OCI-LY3 (cell line): ENCODE measurements around the gene GPC3.

ENCODE experiments used
- H2AFZ ChIP-seq: fragments of 200-600, 300-600 bp; shearing (Covaris generic); 2 replicates; pipeline ENCODE4 v1.6.0; 2014; ENCODE audit warnings: antibody characterized with exemption, low read depth, low read length
- H3K27ac ChIP-seq: fragments of 200-600, 300-600 bp; sonication (generic); 2 replicates; pipeline ENCODE4 v1.5.1; 2014; ENCODE audit warnings: mild to moderate bottlenecking, low read length, moderate library complexity, mixed read lengths
- H3K27me3 ChIP-seq: fragments of 200-600, 300-600 bp; sonication (generic); 2 replicates; pipeline ENCODE4 v1.6.1; 2014; ENCODE audit warnings: low read depth, low read length, mixed read lengths
- H3K36me3 ChIP-seq: fragments of 200-600, 300-600 bp; sonication (generic); replicated peaks from 2 replicates; pipeline ENCODE3; 2014; ENCODE audit warnings: low read depth, low read length, mixed read lengths
- H3K4me1 ChIP-seq: fragments of 300-600, 200-600 bp; sonication (generic); 2 replicates; pipeline ENCODE4 v1.6.1; 2014; ENCODE audit warnings: low read length, mixed read lengths
- H3K4me2 ChIP-seq: fragments of 200-600, 300-600 bp; sonication (generic); 2 replicates; pipeline ENCODE4 v1.6.1; 2014; ENCODE audit warnings: low read length, mixed read lengths
- H3K4me3 ChIP-seq: fragments of 300-600, 200-600 bp; sonication (generic); 2 replicates; pipeline ENCODE4 v1.5.1; 2014; ENCODE audit warnings: antibody characterized with exemption, mild to moderate bottlenecking, low read length, moderate library complexity
- H3K79me2 ChIP-seq: fragments of 300-600, 200-600 bp; shearing (Covaris generic); 2 replicates; pipeline ENCODE4 v1.6.1; 2014; ENCODE audit warnings: mild to moderate bottlenecking, low read length, mixed read lengths
- H3K9ac ChIP-seq: fragments of 300-600, 200-600 bp; shearing (Covaris generic); 2 replicates; pipeline ENCODE4 v1.6.0; 2014; ENCODE audit warnings: mild to moderate bottlenecking, low read length, moderate library complexity
- H3K9me3 ChIP-seq: fragments of 200-600, 300-600 bp; shearing (Covaris generic); 2 replicates; pipeline ENCODE4 v1.6.1; 2014; ENCODE audit warnings: low read length, mixed read lengths; ENCODE audit not compliant: insufficient read depth
- H4K20me1 ChIP-seq: fragments of 200-600, 300-600 bp; sonication (generic); 2 replicates; pipeline ENCODE4 v1.6.1; 2016; ENCODE audit warnings: low read length, mixed read lengths; ENCODE audit not compliant: insufficient read depth
- CTCF ChIP-seq: fragments of 200-600, 300-600 bp; sonication (generic); IDR thresholded peaks from 2 replicates; pipeline ENCODE4 v1.5.1; 2014; ENCODE audit warnings: antibody characterized with exemption, low read length, low read depth
- EZH2phosphoT487 ChIP-seq: fragments of 200-600 bp; shearing (Covaris generic); IDR thresholded peaks from 2 replicates; pipeline ENCODE4 v1.6.1; 2018; ENCODE audit warnings: antibody characterized with exemption, mixed run types, low read depth

GPC3 gene

GRCh38 chrX:133594156-133594555, 391.2 kb downstream of the GPC3 start:
- no peaks in the 10 kb centered on the region for H3K36me3 ChIP-seq
- H3K4me1 ChIP-seq, result peaks cover 7% of the 10 kb centered on the region
- no peaks in the 10 kb centered on the region for H3K27me3 ChIP-seq
- H2AFZ ChIP-seq, result no peak overlapping the region
- H3K79me2 ChIP-seq, result no peaks in the 10 kb centered on the region
- H3K4me2 ChIP-seq, result no peak overlapping the region
- TF ChIP-seq CTCF (no peak), EZH2phosphoT487 (no peak)
- no peak overlapping the region for H3K4me3 ChIP-seq
- no peaks in the 10 kb centered on the region for H3K9me3 ChIP-seq
- H3K9ac ChIP-seq, result no peak overlapping the region
- no peaks in the 10 kb centered on the region for H4K20me1 ChIP-seq
- H3K27ac ChIP-seq, result no peak overlapping the region

GRCh38 chrX:133593531-133593930, 391.9 kb downstream of the GPC3 start:
- no peak overlapping the region for H3K4me2 ChIP-seq
- no peak overlapping the region for H3K9ac ChIP-seq
- H3K36me3 ChIP-seq, result no peaks in the 10 kb centered on the region
- H3K27me3 ChIP-seq, result no peaks in the 10 kb centered on the region
- TF ChIP-seq CTCF (no peak), EZH2phosphoT487 (no peak)
- no peak overlapping the region for H3K4me3 ChIP-seq
- H4K20me1 ChIP-seq, result no peaks in the 10 kb centered on the region
- no peak overlapping the region for H2AFZ ChIP-seq
- H3K27ac ChIP-seq, result no peak overlapping the region
- H3K4me1 ChIP-seq, result peaks cover 2% of the 10 kb centered on the region; the same call in 1 of the 2 replicates
- no peaks in the 10 kb centered on the region for H3K79me2 ChIP-seq
- H3K9me3 ChIP-seq, result no peaks in the 10 kb centered on the region

GRCh38 chrX:133590703-133591505, 394.5 kb downstream of the GPC3 start:
- no peaks in the 10 kb centered on the region for H3K27me3 ChIP-seq
- no peak overlapping the region for H2AFZ ChIP-seq
- H4K20me1 ChIP-seq, result no peaks in the 10 kb centered on the region
- no peaks in the 10 kb centered on the region for H3K9me3 ChIP-seq
- TF ChIP-seq CTCF (no peak), EZH2phosphoT487 (no peak)
- H3K79me2 ChIP-seq, result no peaks in the 10 kb centered on the region
- H3K4me3 ChIP-seq, result no peak overlapping the region
- H3K4me1 ChIP-seq, result no peaks in the 10 kb centered on the region
- H3K9ac ChIP-seq, result no peak overlapping the region
- no peak overlapping the region for H3K4me2 ChIP-seq
- no peaks in the 10 kb centered on the region for H3K36me3 ChIP-seq
- no peak overlapping the region for H3K27ac ChIP-seq

- no peaks in the 10 kb centered on the region for H3K4me1 ChIP-seq
- H2AFZ ChIP-seq, result no peak overlapping the region
- H4K20me1 ChIP-seq, result no peaks in the 10 kb centered on the region
- no peaks in the 10 kb centered on the region for H3K36me3 ChIP-seq
- no peak overlapping the region for H3K9ac ChIP-seq
- no peaks in the 10 kb centered on the region for H3K27me3 ChIP-seq
- H3K9me3 ChIP-seq, result no peaks in the 10 kb centered on the region
- H3K27ac ChIP-seq, result no peak overlapping the region
- no peaks in the 10 kb centered on the region for H3K79me2 ChIP-seq
- H3K4me3 ChIP-seq, result no peak overlapping the region
- H3K4me2 ChIP-seq, result no peak overlapping the region
- TF ChIP-seq EZH2phosphoT487 (no peak), CTCF (no peak)
Measured at GRCh38 chrX:133588827-133589226, 396.6 kb downstream of the GPC3 start.
